ENCODE measurements around the gene FCGR1A.
"Not testable (repeated sequence)": the region's sequence is repeated elsewhere in the genome, so short reads cannot be mapped to it uniquely, and the experiment has no call there.

Gene FCGR1A

GRCh38 chr1:149777084-149777483 is 5.4 kb upstream of the FCGR1A start:
- not testable (repeated sequence) for DNase-seq (ENCODE audit: low read depth)

DNA sequence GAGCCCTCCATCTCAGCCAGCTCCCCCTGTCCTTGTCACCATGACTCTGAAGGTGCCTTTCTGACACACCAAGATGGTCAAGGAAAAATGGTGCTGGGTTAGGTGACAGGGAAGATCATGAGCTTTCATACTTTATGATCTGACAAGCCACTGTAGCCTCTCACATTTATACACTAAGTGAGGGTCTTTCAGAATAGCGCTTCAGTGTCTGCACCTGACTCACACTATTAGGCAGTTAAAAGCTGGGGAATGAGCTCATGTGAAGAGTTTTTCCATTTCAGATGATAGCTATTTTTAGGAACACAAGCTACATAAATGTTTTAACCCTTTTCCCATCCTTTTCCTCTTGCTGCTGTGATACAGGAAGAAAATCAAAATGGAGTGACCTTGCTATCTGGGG is 4.2 kb upstream of the FCGR1A start:
- not testable (repeated sequence) for DNase-seq (ENCODE audit: low read depth)

GRCh38 chr1:149781413-149781984 is 995 bp upstream of the FCGR1A start:
- not testable (repeated sequence) for DNase-seq (ENCODE audit: low read depth)

DNA sequence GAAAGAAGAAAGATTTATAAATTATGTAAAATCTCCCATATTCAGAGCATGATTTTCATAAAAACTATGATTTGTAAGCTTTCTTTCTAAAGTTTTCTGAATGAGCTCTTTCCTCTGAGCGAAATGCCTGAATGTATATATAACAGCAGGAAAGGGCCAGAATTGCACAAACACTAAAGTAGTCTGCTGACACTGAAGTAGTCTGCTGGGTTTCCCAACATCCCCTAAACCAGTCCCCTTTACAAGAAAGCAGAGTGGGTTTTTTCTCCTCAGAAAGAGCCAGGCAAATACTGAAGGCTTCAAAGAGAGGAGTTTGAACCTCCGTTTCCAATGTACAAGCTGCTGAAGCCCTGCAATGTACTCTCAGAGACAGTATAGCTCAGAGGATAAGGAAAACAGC is 795 bp downstream of the FCGR1A start:
- not testable (repeated sequence) for DNase-seq (ENCODE audit: low read depth)

GRCh38 chr1:149783868-149784267 is 1.4 kb downstream of the FCGR1A start:
- DNase-seq (ENCODE audit: low read depth), result not testable (repeated sequence)

DNA sequence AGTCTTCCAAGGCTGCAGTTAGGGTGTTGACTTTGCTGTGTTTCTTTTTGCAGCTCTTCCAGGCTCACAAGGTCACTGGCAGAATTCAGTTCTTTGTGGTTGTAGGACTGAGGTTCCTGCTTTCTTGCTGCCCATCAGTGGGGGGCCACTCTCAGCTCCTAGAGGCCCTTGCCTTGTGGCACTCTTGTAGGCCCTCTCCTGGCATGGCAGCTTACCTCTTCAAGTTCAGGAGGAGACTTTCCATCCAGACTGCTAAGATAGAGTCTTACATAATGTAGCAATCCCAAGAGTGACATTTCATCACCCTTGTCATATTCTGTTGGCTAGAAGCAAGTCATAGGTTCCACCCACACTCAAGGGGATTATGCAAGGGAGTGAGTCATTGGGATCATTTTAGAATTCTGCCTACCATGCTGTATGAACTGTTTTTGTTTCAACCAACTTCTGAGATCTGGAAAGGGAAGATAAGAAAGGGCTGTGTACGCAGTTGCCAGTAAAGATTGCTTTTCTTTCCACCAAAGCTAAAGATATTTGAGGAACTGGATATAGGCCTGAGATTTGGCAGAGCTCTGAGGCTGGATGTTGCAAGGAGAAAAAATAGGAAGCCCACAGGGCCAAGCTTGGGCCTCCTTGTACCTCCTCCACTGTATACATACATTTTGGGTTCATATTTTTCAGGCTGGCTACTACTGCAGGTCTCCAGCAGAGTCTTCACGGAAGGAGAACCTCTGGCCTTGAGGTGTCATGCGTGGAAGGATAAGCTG is 5.4 kb downstream of the FCGR1A start:
- not testable (repeated sequence) for DNase-seq (ENCODE audit: low read depth)

- DNase-seq (ENCODE audit: low read depth), result peak; percentile 24
Measured at GRCh38 chr1:149792502-149792901, 10.0 kb downstream of the FCGR1A start.

DNA sequence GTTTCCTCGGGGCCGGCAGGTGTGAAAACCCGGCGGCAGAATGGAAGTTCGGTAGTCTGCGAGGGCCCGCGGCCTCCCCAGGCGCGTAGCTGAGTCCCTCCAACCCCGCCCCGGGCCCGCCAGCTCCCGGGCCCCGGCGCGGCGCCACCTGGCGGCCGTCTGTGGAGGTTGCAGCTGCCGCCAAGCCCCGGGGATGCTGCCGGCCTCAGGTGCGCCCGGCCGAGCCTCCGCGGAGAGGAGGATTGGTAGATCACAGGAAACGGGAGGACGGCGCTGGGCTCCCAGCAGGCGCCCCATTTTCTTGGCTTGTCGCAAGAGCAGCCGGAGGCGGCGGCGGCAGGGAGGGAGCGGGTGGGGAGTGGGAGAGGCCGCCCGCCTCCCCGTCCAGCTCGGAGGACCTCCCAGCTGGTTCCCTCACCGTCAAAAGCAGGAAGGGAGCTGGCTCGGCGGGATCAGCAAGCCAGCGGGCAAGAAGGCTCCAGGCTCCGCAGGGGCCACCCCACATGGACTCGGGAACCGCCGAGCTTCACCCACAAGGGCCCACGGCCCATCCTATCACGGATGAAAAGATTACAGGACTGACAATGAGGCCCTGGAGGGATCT is 10.5 kb downstream of the FCGR1A start:
- peak; percentile 65 for DNase-seq (ENCODE audit: low read depth)

GRCh38 chr1:149793885-149794284 is 11.4 kb downstream of the FCGR1A start:
- DNase-seq (ENCODE audit: low read depth), result not testable (repeated sequence)

GRCh38 chr1:149801628-149802027 is 19.1 kb downstream of the FCGR1A start:
- not testable (repeated sequence) for DNase-seq (ENCODE audit: low read depth)

DNA sequence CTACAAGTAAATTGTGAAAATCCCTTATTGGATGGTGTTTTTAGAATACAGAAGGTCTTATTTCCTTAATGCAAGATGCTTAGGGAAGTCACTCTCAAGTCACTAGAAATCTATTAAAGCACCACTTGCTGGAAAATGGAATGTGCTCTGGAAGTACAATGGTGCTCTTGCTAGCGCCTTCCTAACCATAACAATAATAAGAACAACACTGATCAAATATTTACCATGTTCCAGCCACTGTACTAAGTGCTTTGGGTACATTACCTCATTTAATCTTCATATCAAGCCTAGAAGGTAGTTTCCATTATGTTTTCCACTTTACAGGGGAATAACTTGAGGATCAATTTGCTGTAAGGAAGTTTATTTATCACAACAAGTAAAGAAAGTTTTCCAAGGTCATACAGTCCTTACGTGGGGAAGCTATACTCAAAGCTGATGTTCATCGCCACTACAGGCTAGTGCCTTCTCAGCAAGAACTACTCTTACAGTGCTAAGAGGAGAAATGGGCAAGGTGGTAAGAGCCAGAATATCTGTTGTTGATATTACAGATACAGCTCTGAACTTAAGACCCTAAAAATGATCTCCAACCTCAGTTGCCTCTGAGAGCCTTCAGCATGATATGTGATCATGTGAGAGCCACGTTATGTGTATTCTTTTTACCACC is 22.1 kb downstream of the FCGR1A start:
- not testable (repeated sequence) for DNase-seq (ENCODE audit: low read depth)

DNA sequence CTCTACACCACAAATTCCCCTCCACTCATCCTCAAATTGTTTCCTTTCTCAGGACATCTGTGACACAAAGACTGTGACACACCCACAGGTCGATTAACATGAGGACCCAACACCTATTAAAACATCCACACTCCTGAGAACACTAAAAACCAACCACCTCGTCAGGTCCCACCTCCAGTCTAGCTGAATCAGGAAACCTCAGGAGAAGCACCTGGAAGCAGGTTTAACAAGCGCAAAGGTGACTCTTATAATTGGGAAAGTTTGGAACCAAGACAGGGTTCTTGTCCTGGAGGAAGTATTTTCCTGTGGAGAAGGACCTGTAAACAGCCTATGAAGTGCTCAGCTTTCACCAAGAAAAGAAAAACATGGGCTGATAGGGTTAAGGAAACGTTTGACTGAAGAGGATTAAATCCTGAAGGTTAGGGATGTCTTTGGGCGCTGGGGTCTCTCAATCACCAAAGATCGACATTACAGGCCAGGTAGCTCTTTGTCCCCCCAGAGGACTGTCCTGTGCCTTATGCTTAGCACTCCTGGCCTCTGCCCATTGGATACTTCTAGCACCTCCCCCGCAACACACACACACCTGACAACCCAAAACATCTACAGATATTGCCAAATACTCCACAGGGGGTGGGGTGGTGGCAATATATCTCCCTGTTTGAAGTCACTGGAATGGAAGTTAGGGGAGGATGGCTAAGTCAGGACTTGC is 28.4 kb downstream of the FCGR1A start:
- not testable (repeated sequence) for DNase-seq (ENCODE audit: low read depth)

- DNase-seq (ENCODE audit: low read depth), result not testable (repeated sequence)
Measured at GRCh38 chr1:149811514-149811889, 29.0 kb downstream of the FCGR1A start.

DNA sequence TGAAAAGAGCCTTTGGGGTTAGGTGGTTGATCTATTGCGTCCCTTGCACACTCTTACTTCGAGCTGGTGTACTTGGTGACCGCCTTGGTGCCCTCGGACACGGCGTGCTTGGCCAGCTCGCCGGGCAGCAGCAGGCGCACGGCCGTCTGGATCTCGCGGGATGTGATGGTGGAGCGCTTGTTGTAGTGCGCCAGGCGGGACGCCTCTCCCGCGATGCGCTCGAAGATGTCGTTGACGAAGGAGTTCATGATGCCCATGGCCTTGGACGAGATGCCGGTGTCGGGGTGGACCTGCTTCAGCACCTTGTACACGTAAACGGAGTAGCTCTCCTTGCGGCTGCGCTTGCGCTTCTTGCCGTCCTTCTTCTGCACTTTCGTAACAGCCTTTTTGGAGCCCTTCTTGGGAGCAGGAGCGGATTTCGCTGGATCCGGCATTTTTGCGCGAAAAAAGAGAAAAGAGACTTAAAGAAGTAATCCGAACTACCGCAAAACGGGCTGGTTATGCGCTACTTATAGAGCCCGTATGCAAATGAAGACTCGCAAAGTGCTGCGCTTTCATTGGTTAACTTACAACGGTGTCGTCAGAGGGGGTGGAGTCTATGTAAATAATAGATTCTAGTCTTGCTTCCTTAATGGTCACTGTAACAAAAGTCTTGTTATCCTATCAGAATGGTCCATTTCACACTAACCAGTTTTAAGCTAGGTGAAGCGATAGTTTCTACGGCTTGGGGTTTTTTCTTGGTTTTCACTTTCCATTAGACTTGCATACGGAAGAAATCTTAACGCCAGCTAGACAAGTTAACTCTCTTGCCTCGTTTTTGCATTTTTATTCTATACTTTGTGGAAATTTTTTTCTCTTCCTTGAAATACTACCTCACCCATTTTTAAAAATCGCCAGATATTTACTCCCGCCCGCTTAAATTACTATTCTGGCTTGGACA is 29.7 kb downstream of the FCGR1A start:
- DNase-seq (ENCODE audit: low read depth), result peak; percentile 58

GRCh38 chr1:149812893-149813801 is 30.7 kb downstream of the FCGR1A start:
- peak; percentile 3 for DNase-seq (ENCODE audit: low read depth)

DNA sequence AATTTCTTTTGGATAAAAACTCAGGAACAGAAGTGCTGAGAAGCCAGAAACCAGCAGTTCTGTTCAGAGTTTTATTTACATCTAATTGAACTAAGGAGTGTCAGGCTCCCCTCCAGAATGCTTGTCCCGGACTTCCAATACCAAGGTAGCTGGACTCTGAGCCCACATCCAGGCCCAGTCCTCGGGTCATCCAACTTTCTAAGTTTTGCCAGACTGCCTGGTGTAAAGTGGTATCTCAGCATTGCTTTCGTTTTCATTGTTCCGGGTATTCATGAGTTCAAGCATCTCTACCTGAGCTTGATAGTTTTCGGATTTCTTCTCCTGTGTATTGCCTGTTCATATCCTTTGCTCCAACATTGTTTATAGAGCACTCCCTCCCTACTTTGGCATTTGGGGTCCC is 37.9 kb downstream of the FCGR1A start:
- DNase-seq (ENCODE audit: low read depth), result not testable (repeated sequence)

DNA sequence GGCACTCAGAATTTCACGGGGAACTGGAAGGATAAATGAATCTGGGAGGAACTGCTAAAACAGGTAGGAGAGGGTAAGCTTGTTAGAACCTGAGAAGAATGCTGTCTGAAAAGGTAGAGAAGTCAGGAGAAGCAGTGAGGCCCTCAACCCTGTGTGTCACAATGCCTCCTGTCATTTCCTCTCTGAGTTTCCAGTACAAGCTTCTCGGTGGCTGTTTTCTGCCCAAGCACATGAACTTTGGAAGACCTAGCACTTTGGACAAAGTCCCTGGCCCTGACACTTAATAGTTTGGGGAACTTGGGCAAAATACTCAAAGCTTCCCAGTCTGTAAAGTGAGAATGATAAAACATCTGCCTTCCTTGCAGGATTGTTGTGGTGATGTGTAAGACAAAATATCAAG is 44.1 kb downstream of the FCGR1A start:
- DNase-seq (ENCODE audit: low read depth), result not testable (repeated sequence)

- DNase-seq (ENCODE audit: low read depth), result not testable (repeated sequence)
Measured at GRCh38 chr1:149831764-149832315, 49.3 kb downstream of the FCGR1A start.

GRCh38 chr1:149832316-149833126 is 50.0 kb downstream of the FCGR1A start:
- DNase-seq (ENCODE audit: low read depth), result not testable (repeated sequence)
